B cell (primary cell): ENCODE results near the gene PADI3. TPM values are rescaled to one million over a fixed set of nuclear protein-coding genes. Genes with fewer than 3 reads are reported as not detected.

Source experiments
- ATAC-seq: fragments of 200-7000 bp; cut with Tn5 transposase; one replicate; pipeline ENCODE4 v1.10.0; 2021; ENCODE audit warnings: low read depth, mild to moderate bottlenecking, moderate number of reproducible peaks, moderate library complexity
- CTCF ChIA-PET: fragments of 350-600 bp; sonication (Branson Sonifier 250); formaldehyde crosslinking; loops from one replicate; lab custom pipeline; 2021; ENCODE audit warnings: antibody characterized with exemption, inconsistent platforms; lab: Charles Lee
- POLR2A ChIA-PET: fragments of 350-600 bp; sonication (Branson Sonifier 250); formaldehyde crosslinking; loops from one replicate; lab custom pipeline; 2021; ENCODE audit warnings: antibody characterized with exemption; lab: Charles Lee
- DNase-seq: peaks from one replicate; pipeline ENCODE4 v3.0.0; 2013
- H2AFZ ChIP-seq: 2 replicates; pipeline ENCODE4 v1.6.1; 2012; ENCODE audit warnings: mild to moderate bottlenecking, low read depth, low read length; ENCODE audit not compliant: insufficient read depth, poor library complexity, severe bottlenecking
- H3K27ac ChIP-seq, 2 donors: 1 replicate in 1 of 2; 2 replicates in 1 of 2; pipeline ENCODE4 v1.5.1; 2012 to 2013; ENCODE audit warnings: low read length in 2 of 2, mild to moderate bottlenecking in 2 of 2, moderate library complexity in 1 of 2
- H3K27me3 ChIP-seq, 4 experiments: fragments of 200-600 bp in 1 of 4; sonication (generic) in 1 of 4; replicated peaks in 1 of 4; 1 replicate in 2 of 4; 2 replicates in 2 of 4; pipeline versions ENCODE4 v1.6.1 to v1.7.0; 2013 to 2016; ENCODE audit warnings: low read length in 3 of 4, mild to moderate bottlenecking in 2 of 4, mixed read lengths in 1 of 4, moderate library complexity in 1 of 4; ENCODE audit not compliant: insufficient read depth in 4 of 4, control insufficient read depth in 3 of 4; ENCODE audit errors: control extremely low read depth in 1 of 4
- H3K36me3 ChIP-seq, 2 experiments: replicated peaks in 1 of 2; 1 replicate in 1 of 2; 2 replicates in 1 of 2; pipeline versions ENCODE4 v1.6.1 to v1.7.1; 2013; ENCODE audit warnings: low read length in 1 of 2; ENCODE audit not compliant: insufficient read depth in 2 of 2, control insufficient read depth in 1 of 2; ENCODE audit errors: control extremely low read depth in 1 of 2, extremely low read depth in 1 of 2
- H3K4me1 ChIP-seq, 2 donors: fragments of 200-600 bp in 1 of 2; sonication (generic) in 1 of 2; 1 replicate in 1 of 2; 2 replicates in 1 of 2; pipeline versions ENCODE4 v1.5.1 to v1.6.1; 2013 to 2017; ENCODE audit warnings: low read length in 2 of 2; ENCODE audit not compliant: control insufficient read depth in 2 of 2, insufficient read depth in 2 of 2
- H3K4me2 ChIP-seq: replicated peaks from 2 replicates; pipeline ENCODE3; 2012; ENCODE audit warnings: mild to moderate bottlenecking, low read depth, low read length; ENCODE audit not compliant: poor library complexity, severe bottlenecking
- H3K4me3 ChIP-seq, 5 experiments: fragments of 200-600 bp in 1 of 5; sonication (generic) in 1 of 5; 1 replicate in 3 of 5; 2 replicates in 2 of 5; pipeline versions ENCODE4 v1.5.1 to v1.7.0; 2011 to 2016; ENCODE audit warnings: low read length in 4 of 5, mild to moderate bottlenecking in 4 of 5, low read depth in 2 of 5, control low read depth in 1 of 5, moderate library complexity in 1 of 5; ENCODE audit not compliant: insufficient read depth in 1 of 5; ENCODE audit errors: control extremely low read depth in 1 of 5, extremely low read depth in 1 of 5
- H3K79me2 ChIP-seq: fragments of 200-600 bp; sonication (generic); one replicate; pipeline ENCODE4 v1.6.0; 2016; ENCODE audit warnings: low read length; ENCODE audit not compliant: control insufficient read depth, insufficient read depth
- H3K9ac ChIP-seq: fragments of 200-600 bp; sonication (generic); 2 replicates; pipeline ENCODE4 v1.6.1; 2017; ENCODE audit warnings: mild to moderate bottlenecking, low read length, moderate library complexity
- H3K9me3 ChIP-seq, 3 donors: one replicate each; pipeline versions ENCODE4 v1.6.1 to v1.7.1; 2013; ENCODE audit warnings: low read length in 2 of 3; ENCODE audit not compliant: control insufficient read depth in 2 of 3, insufficient read depth in 1 of 3; ENCODE audit errors: control extremely low read depth in 1 of 3
- H4K20me1 ChIP-seq: 2 replicates; pipeline ENCODE4 v1.6.0; 2012; ENCODE audit warnings: mild to moderate bottlenecking, low read length; ENCODE audit not compliant: insufficient read depth, control insufficient read depth, poor library complexity, severe bottlenecking
- H3K27ac Mint-ChIP-seq: one replicate; pipeline ENCODE4 v1.8.0; 2021; ENCODE audit warnings: mixed read lengths
- H3K27me3 Mint-ChIP-seq: one replicate; pipeline ENCODE4 v1.8.0; 2021; ENCODE audit warnings: mixed read lengths
- H3K4me1 Mint-ChIP-seq: one replicate; pipeline ENCODE4 v1.8.0; 2021; ENCODE audit warnings: mixed read lengths
- H3K4me3 Mint-ChIP-seq: one replicate; pipeline ENCODE4 v1.8.0; 2021; ENCODE audit warnings: mixed read lengths
- H3K9me3 Mint-ChIP-seq: one replicate; pipeline ENCODE4 v1.8.0; 2022; ENCODE audit warnings: mixed read lengths; ENCODE audit not compliant: insufficient read depth
- CTCF ChIP-seq: fragments of 200-600 bp; IDR thresholded peaks from one replicate; pipeline ENCODE4 v1.8.0; 2022; ENCODE audit warnings: antibody characterized with exemption, mild to moderate bottlenecking
- EZH2 ChIP-seq: IDR thresholded peaks from 2 replicates; pipeline ENCODE4 v1.6.1; 2012; ENCODE audit warnings: borderline replicate concordance, low read depth, mild to moderate bottlenecking, moderate library complexity, low read length; ENCODE audit not compliant: insufficient read depth, poor library complexity, severe bottlenecking
- WGBS: methylation state at CpG from one replicate; pipeline ENCODE4 v1.1.5; 2013; ENCODE audit warnings: missing lambda C conversion rate; ENCODE audit not compliant: insufficient coverage; 5-methylcytosine and 5-hydroxymethylcytosine counted together
- intact Hi-C: fragments of 100-400 bp; cut with micrococcal nuclease; formaldehyde crosslinking; loops from one replicate; pipeline ENCODE4 v1.10.0; 2022
- polyA plus RNA-seq: library from polyadenylated mRNA; depleted of rRNA; stranded (reverse); fragments of >200 nt; gene quantifications from 2 replicates; pipeline ENCODE4 v1.2.3, GENCODE V29; 2012
- total RNA-seq, 2 donors: library from RNA; stranded (reverse); fragments of 120-200 nt in 1 of 2; gene quantifications; 1 replicate in 1 of 2; 2 replicates in 1 of 2; pipeline versions ENCODE4 v1.2.3 to v1.2.4, GENCODE V29; 2013 to 2022

PADI3 gene
- total and polyA plus RNA-seq, 2 donors (not counting 1 experiment from before 2014, with no cell fraction given) = not detected

GRCh38 chr1:17227358-17227915, 21.5 kb upstream of the PADI3 start:
- peaks cover 0 to 4% of the 10 kb centered on the region in 2 donors for H3K4me1 ChIP-seq
- no peak overlapping the region for H3K9ac ChIP-seq
- H4K20me1 ChIP-seq = no peaks in the 10 kb centered on the region
- ATAC-seq (no peak), DNase-seq (no peak)
- WGBS = 93% methylated on average over 3 of the region's 7 CpGs
- no peaks in the 10 kb centered on the region for H3K27me3 Mint-ChIP-seq
- peaks cover 0 to 2% (median under 1%) of the 10 kb centered on the region in 4 experiments for H3K27me3 ChIP-seq
- no peak overlapping the region for H3K27ac Mint-ChIP-seq
- H3K9me3 ChIP-seq = no peaks in the 10 kb centered on the region
- H3K79me2 ChIP-seq = no peaks in the 10 kb centered on the region
- no peak overlapping the region for H3K4me2 ChIP-seq
- H3K4me1 Mint-ChIP-seq = peaks cover 3% of the 10 kb centered on the region
- H3K4me3 Mint-ChIP-seq = no peak overlapping the region
- intact Hi-C loops = no loop called here
- TF ChIP-seq CTCF (no peak), EZH2 (no peak)
- no peaks in the 10 kb centered on the region for H3K9me3 Mint-ChIP-seq
- CTCF ChIA-PET = interaction anchor here (0.6 to 1.8 kb wide), 4 partner anchors 9 to 230 kb away, joined by 3 to 5 read pairs (median 4); no protein-coding TSS in a partner anchor
- H2AFZ ChIP-seq = no peak overlapping the region
- no peaks in the 10 kb centered on the region for H3K36me3 ChIP-seq
- H3K4me3 ChIP-seq = no peak overlapping the region
- no peak overlapping the region for H3K27ac ChIP-seq
- POLR2A ChIA-PET = no interaction called here

GRCh38 chr1:17228619-17229018, 20.3 kb upstream of the PADI3 start:
- H3K4me1 ChIP-seq = peaks cover 0 to 4% of the 10 kb centered on the region in 2 donors
- no peak overlapping the region for H3K9ac ChIP-seq
- no peaks in the 10 kb centered on the region for H3K79me2 ChIP-seq
- Mint-ChIP-seq H3K9me3 (no peaks in the 10 kb centered on the region), H3K27me3 (no peaks in the 10 kb centered on the region), H3K4me3 (no peak overlapping the region), H3K4me1 (peaks cover 8% of the 10 kb centered on the region), H3K27ac (no peak overlapping the region)
- 93% methylated on average over 5 of the region's 8 CpGs for WGBS
- H3K9me3 ChIP-seq = no peaks in the 10 kb centered on the region
- H3K4me2 ChIP-seq = no peak overlapping the region
- ATAC-seq (no peak), DNase-seq (no peak)
- peaks cover 0 to 2% (median under 1%) of the 10 kb centered on the region in 4 experiments for H3K27me3 ChIP-seq
- H4K20me1 ChIP-seq = no peaks in the 10 kb centered on the region
- ChIA-PET CTCF (interaction anchor here (1.8 kb wide), 1 partner anchor 103 kb away, joined by 4 read pairs; no protein-coding TSS in a partner anchor), POLR2A (no interaction called here)
- H2AFZ ChIP-seq = no peak overlapping the region
- H3K27ac ChIP-seq = no peak overlapping the region
- no peaks in the 10 kb centered on the region for H3K36me3 ChIP-seq
- TF ChIP-seq CTCF = no peak
- no peak for TF ChIP-seq EZH2
- no peak overlapping the region for H3K4me3 ChIP-seq
- intact Hi-C loops = no loop called here
